GM19240 (cell line): ENCODE results near the gene UBE2Q2.
"Not testable (repeated sequence)": the region's sequence is repeated elsewhere in the genome, so short reads cannot be mapped to it uniquely, and the experiment has no call there.

Experiments
- DNase-seq: peaks from one replicate; pipeline ENCODE4 v3.0.0; 2011; ENCODE audit warnings: low spot score; ENCODE audit not compliant: insufficient read length

The UBE2Q2 gene

GRCh38 chr15:75842722-75843677 lies at the start of gene UBE2Q2:
TSS of gene UBE2Q2 (plus strand) at chr15:75843447. CDS start at chr15:75843667, 220 bp downstream.
- DNase-seq = peak; percentile 54

DNA sequence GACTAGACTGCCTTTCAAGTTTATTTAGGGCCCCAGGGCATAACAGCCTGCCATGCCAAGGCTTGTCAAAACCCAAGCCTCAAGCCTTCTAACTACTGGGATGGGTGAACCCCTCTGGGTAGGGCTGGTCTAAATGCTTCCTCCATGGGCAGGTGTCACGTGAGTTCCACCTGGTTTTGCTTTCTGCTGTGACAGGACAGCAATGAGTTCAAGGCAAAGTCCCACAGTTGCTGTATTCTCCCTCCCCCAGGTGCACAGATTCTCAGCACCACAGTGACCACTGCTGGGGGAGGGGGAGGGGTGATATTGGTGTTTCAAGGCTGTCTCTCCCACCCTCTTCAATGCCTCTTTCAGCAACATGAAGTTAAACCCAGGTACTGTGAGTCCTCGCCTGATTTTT lies 46.9 kb upstream of the UBE2Q2 start:
- no peak for DNase-seq

- DNase-seq = not testable (repeated sequence)
Measured at GRCh38 chr15:75797146-75797545, 46.1 kb upstream of the UBE2Q2 start.

DNA sequence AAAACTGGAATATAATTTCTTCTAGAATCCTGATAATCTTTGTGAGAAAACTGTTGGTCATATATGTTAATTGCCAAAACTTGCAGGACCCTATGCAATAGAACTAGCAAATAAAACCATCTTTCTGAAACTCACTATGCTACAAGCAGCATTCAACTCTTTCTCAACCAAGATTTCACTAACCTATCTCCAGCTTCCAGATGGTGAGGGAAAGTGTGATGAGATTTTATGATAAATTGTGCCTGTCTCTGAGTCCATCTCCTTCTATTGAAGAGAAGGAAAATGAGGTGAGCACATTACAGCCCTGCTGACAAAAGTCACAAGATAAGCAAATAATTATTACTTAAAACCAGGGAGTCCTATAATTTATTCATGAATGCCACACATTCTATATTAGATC lies 44.1 kb upstream of the UBE2Q2 start:
- DNase-seq = no peak

DNA sequence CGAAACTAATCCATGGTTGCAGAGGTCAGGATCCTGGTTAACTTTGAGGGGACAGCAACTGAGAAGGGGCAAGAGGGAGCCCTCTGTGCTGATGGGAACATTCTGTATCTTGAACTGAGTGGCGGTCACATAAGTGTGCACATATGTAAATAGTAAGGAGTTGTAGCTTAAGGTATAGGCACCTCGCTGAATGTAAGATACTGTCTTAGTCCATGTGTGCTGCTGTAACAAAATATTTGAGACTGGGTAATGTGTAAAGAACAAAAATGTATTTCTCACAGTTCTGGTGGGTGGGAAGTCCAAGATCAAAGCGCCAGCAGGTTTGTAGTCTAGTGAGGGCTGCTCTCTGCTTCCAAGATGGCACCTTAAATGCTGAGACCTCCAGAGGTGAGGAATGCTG lies 42.8 kb upstream of the UBE2Q2 start:
- DNase-seq = not testable (repeated sequence)

DNA sequence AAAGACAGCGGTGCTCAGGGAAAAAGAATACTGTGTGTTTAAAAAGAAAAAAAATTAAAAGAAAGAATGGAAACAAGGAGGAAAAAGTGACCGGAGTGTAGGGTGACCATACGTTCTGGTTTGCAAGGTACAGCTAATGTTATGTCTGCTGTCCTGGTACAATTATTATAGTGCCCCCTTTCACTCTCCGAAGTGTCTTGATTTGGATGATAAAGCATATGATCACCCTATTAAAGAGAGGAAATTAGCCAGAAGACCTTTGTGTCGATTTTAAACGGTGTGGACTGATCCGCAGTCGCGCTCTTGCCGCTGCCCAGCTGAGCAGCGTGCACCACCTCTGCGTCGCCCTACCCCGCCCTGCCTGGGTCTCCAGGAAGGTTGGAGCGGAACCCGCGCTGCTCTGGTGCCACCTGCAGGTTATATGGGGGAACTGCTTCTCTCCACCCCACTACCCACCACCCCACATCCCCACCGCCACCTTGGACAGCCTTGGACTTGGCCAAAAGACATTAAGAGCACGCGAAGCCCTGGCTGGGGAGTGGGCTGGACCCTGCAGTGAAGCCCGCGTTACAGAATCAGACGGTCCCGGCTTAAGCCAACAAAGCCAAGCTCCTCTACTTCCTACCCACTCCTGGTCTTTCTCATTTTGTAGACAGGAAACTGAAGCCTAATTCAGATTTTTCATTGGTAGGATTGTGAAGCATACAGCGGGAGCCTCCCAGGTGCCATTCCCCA lies 41.2 kb upstream of the UBE2Q2 start:
- peak; percentile 90 for DNase-seq

- not testable (repeated sequence) for DNase-seq
Measured at GRCh38 chr15:75807486-75807885, 35.8 kb upstream of the UBE2Q2 start.

GRCh38 chr15:75808009-75808408 lies 35.2 kb upstream of the UBE2Q2 start:
- DNase-seq = not testable (repeated sequence)

- no peak for DNase-seq
Measured at GRCh38 chr15:75808563-75808962, 34.7 kb upstream of the UBE2Q2 start.

GRCh38 chr15:75809986-75810750 lies 33.1 kb upstream of the UBE2Q2 start:
- DNase-seq = no peak

DNA sequence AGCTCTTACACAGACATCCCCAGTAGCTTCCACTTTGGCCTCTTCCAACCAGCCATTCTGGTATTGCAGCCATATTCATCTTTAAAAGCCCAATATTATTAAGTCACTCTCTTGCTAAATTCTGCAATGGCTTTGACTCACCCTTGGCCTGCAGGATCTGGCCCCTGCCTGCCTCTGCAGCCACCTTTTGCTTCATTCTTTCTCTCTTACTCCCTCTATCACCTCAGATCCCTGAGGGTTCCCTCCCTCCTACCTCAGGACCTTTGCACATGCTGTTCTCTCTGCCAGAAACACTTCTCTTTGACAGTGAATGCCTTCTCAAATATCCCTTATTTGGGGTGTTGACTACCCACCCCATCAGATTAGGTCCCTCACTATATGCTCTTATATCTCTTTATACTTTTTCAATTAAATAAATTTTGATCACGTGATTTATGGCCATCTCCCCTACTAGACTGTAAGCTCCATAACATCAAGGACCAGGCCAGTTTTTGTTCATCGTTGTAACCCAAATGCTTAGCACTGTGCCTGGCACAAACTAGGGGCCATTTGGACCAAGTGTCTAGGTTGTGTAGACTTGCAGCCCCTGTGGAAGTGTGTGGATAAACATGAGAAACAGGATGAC lies 32.3 kb upstream of the UBE2Q2 start:
- DNase-seq = no peak

- no peak for DNase-seq
Measured at GRCh38 chr15:75811626-75812025, 31.6 kb upstream of the UBE2Q2 start.

DNA sequence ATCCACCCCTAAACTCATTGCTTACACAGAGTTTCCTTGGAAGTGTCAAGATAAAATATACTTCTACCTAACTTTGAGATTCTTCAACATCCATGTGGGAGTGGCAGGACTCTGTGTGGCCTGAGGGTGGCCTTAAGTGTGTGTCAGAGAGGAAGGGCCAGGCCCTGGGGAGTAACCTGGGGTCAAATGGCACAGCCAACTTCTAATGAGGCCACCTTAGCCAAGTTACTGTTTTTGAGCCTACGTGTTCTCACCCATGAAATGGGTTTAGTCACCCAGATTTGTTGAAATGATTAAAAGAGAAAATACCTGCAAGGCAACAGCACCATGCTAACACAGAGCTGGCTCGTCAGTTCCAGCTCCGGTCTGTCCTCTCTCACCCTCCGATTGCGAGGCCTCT lies 28.5 kb upstream of the UBE2Q2 start:
- DNase-seq = no peak

- no peak for DNase-seq
Measured at GRCh38 chr15:75815811-75816719, 27.2 kb upstream of the UBE2Q2 start.

- DNase-seq = no peak
Measured at GRCh38 chr15:75817138-75817935, 25.9 kb upstream of the UBE2Q2 start.

DNA sequence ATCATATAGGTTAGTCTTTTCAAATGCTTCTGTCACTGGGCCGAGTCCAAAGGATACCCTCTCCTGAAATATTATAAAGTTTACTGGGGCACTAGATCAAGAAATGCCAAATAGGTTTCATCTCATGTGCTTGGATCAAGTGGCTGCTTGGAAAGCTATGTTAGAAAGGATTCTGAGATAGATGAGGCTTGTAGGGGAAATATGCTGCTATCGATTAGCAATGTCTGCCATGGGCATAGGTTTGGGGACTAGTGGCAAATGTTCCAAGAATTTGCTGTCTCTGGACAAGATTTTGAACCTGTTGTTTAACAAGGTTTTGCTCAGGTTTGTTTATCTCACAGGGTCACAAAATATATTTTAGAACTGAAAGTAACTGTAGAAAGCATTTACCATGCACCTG lies 23.0 kb upstream of the UBE2Q2 start:
- no peak for DNase-seq

- DNase-seq = no peak
Measured at GRCh38 chr15:75821786-75822345, 21.4 kb upstream of the UBE2Q2 start.

GRCh38 chr15:75822685-75823278 lies 20.5 kb upstream of the UBE2Q2 start:
- DNase-seq = no peak
